ENCODE measurements around the gene SLC35G1. TPM values are rescaled to one million over a fixed set of nuclear protein-coding genes. Genes with fewer than 3 reads are reported as not detected.

Gene SLC35G1, protein sequence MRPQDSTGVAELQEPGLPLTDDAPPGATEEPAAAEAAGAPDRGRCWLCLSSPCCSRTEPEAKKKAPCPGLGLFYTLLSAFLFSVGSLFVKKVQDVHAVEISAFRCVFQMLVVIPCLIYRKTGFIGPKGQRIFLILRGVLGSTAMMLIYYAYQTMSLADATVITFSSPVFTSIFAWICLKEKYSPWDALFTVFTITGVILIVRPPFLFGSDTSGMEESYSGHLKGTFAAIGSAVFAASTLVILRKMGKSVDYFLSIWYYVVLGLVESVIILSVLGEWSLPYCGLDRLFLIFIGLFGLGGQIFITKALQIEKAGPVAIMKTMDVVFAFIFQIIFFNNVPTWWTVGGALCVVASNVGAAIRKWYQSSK
- total RNA-seq (2.9 TPM), polyA plus RNA-seq (ENCODE audit: insufficient read depth in 1 of 8, insufficient read length in 8 of 8, low replicate concordance in 1 of 8) (1 to 10 TPM; 3.4 to 6.1 (median 4.8) TPM)
- long read RNA-seq, donor 1: 0 reads
- long read RNA-seq, donor 2: 0 reads
- long read RNA-seq, donor 3: 0 reads
- long read RNA-seq, donor 4, partial matches to known transcripts: 0 of 1 reads
- long read RNA-seq, donor 4, other reads (novel, unspliced or antisense): 0 of 1 reads
- long read RNA-seq, donor 5, partial matches to known transcripts: 0 of 4 reads
- long read RNA-seq, donor 5, other reads (novel, unspliced or antisense): 0 of 4 reads
- long read RNA-seq, donor 6: 0 reads
- long read RNA-seq, donor 7, partial matches to known transcripts: 0 of 1 reads
- long read RNA-seq, donor 7, other reads (novel, unspliced or antisense): 0 of 1 reads
- long read RNA-seq, donor 8: 0 reads
- long read RNA-seq, donor 9, partial matches to known transcripts: 0 of 1 reads
- long read RNA-seq, donor 9, other reads (novel, unspliced or antisense): 0 of 1 reads
- long read RNA-seq, donor 10, partial matches to known transcripts: 0 of 1 reads
- long read RNA-seq, donor 10, other reads (novel, unspliced or antisense): 0 of 1 reads
- long read RNA-seq, donor 11, partial matches to known transcripts: 0 of 1 reads
- long read RNA-seq, donor 11, other reads (novel, unspliced or antisense): 0 of 1 reads

DNA sequence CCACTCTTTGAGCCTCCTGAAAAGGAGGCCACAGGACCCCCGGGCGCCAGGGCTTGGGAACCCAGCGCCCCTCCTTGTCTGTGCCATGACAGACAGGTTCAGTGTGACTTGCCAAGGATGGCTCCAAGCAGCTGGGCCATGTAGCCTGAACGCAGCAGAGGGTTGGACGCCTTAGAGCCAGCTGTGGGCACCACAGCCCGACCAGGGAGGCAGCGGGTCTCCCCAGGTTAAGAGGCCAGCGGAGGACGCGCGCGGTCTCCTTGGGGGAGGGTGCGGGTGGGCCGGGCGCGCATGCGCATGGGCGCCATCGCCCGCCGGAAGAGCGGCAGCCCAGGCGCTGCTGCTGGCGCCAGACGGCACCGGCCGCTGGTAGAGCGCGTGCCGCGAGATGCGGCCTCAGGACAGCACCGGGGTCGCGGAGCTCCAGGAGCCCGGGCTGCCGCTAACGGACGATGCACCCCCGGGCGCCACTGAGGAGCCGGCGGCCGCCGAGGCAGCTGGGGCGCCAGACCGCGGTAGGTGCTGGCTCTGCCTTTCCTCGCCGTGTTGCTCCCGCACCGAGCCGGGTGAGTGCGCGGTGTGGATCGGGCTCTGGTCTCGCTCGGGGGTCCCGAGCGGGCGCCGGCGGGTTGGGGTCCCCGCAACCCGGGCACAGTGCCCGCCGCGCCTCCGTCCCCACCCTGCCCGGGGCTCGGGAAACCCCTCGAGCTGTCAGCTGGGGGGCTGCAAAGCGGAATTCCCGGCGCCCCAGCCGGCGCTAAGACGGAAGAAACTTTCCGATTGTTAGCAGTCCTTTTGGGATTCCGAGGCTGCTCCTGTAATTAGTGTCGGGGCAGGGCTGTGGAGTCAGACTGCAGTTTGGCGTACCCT, at the start of gene SLC35G1:
Gene SLC35G1 (plus strand): TSS at position 333 of the 870 bp plus-strand sequence. CDS start 56 bp downstream, at position 389.
- peak within 1 kb of the TSS; percentile 52 for H3K4me3 ChIP-seq (ENCODE audit: low read length)
- H3K36me3 ChIP-seq (ENCODE audit: control insufficient read depth, insufficient read depth, low read length): no peaks in the 10 kb centered on the region
- peak; percentile 77 for DNase-seq
- peaks cover 4% of the 10 kb centered on the region for H3K27me3 ChIP-seq (ENCODE audit: control insufficient read depth, insufficient read depth, low read length)
- under 1% methylated on average over 82 of the region's 82 CpGs for WGBS (ENCODE audit: insufficient coverage)
- H3K27ac ChIP-seq (ENCODE audit: low read length): no peak within 1 kb of the TSS
- H3K9me3 ChIP-seq (replicated peaks; ENCODE audit: control insufficient read depth, low read depth, low read length): no peaks in the 10 kb centered on the region
- H3K4me1 ChIP-seq (ENCODE audit: control insufficient read depth, insufficient read depth, low read length): peaks cover 13% of the 10 kb centered on the region

DNA sequence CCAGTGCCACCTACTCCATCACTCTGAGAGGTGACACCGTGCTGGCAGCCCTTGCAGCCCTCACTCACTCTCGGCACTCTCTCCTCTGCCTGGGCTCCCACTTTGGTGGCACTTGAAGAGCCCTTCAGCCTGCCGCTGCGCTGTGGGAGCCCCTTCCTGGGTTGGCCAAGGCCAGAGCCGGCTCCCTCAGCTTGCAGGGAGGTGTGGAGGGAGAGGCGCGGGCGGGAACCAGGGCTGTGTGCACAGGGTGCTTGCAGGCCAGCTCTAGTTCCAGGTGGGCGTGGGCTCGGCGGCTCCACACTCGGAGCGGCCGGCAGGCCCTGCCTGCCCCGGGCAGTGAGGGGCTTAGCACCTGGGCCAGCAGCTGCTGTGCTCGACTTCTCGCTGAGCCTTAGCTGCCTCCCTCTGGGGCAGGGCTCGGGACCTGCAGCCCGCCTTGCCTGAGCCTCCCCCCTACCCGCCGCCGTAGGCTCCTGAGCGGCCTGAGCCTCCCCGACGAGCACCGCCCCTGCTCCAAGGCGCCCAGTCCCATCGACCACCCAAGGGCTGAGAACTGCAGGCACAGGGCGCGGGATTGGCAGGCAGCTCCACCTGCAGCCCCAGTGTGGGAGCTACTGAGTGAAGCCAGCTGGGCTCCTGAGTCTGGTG, 48.7 kb upstream of the SLC35G1 start:
- Histone ChIP-seq H3K4me1 (ENCODE audit: control insufficient read depth, insufficient read depth, low read length) (no peaks in the 10 kb centered on the region), H3K36me3 (ENCODE audit: control insufficient read depth, insufficient read depth, low read length) (no peaks in the 10 kb centered on the region), H3K27me3 (ENCODE audit: control insufficient read depth, insufficient read depth, low read length) (no peaks in the 10 kb centered on the region), H3K4me3 (ENCODE audit: low read length) (no peak overlapping the region), H3K9me3 (replicated peaks; ENCODE audit: control insufficient read depth, low read depth, low read length) (no peaks in the 10 kb centered on the region), H3K27ac (ENCODE audit: low read length) (no peak overlapping the region)
- DNase-seq: no peak
- WGBS (ENCODE audit: insufficient coverage): 80% methylated on average over 24 of the region's 30 CpGs

DNA sequence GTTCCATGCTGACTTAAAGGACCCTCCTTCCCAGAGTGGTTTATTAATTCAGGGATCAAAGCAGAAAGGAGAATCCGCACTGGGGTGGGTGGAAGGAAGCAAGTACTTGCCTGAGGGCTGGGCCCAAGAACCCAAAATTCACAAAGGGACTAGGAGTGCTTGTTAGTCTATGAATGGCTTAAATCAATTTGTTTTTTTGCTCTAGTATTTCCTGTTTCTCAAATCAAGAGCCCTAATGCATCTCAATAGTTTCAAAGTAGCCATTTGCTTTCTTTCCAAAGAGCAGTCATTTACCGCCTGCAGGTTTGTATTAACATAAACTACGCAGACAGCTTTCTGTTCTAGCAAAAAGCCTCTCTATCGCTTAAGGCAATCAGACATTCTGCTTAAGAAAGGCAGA, 44.2 kb upstream of the SLC35G1 start:
- no peak overlapping the region for H3K27ac ChIP-seq (ENCODE audit: low read length)
- no peaks in the 10 kb centered on the region for H3K4me1 ChIP-seq (ENCODE audit: control insufficient read depth, insufficient read depth, low read length)
- no peak overlapping the region for H3K4me3 ChIP-seq (ENCODE audit: low read length)
- DNase-seq: no peak
- no peaks in the 10 kb centered on the region for H3K36me3 ChIP-seq (ENCODE audit: control insufficient read depth, insufficient read depth, low read length)
- no peaks in the 10 kb centered on the region for H3K27me3 ChIP-seq (ENCODE audit: control insufficient read depth, insufficient read depth, low read length)
- WGBS (ENCODE audit: insufficient coverage): 70% methylated on average over 2 of the region's 4 CpGs
- no peaks in the 10 kb centered on the region for H3K9me3 ChIP-seq (replicated peaks; ENCODE audit: control insufficient read depth, low read depth, low read length)

DNA sequence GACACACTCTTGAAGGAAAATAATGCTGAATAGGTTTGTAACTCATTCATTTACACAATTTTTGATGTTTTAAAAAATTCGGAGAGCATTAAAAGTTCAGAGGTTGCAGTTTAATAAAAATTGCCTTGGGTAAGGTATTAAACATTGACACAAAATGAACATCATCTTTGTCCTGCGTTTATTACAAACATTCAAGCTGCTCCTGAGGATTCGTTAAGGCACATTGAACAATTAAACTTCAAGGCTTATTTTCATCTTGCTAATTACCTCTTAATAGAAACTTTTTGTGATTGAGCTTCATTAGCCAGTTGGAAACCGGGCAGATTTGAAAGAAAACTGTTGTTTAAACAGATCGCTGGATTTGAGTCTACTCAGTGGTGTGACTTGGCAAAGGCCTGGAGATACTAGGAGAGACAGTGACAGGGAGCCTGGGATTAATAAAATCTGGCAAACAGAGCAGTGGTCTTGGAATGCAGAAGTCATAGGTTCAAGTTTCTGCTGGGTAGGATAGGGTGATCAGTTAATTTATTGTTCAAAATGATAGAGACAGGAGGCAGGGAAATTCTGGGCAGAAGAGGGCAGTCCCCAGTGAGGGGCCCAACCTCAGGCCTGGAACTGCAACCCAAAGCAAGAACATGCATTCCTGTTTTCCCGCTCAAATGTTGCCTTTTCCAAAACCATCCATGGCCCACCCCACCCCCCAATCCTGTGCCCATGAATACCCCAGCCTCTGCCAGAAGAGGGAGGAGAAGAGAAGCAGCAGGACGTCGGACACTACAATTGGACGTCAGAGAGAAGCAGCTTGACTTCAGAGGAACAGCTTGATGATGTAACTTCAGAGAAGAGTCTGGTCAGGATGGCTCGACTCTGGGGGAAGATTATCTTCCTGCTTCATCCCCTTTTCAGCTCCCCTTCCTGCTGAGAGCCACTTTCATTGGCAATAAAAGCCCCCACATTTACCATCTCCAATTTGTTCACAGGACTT, 43.5 kb upstream of the SLC35G1 start:
- 55% methylated on average over 3 of the region's 10 CpGs for WGBS (ENCODE audit: insufficient coverage)

DNA sequence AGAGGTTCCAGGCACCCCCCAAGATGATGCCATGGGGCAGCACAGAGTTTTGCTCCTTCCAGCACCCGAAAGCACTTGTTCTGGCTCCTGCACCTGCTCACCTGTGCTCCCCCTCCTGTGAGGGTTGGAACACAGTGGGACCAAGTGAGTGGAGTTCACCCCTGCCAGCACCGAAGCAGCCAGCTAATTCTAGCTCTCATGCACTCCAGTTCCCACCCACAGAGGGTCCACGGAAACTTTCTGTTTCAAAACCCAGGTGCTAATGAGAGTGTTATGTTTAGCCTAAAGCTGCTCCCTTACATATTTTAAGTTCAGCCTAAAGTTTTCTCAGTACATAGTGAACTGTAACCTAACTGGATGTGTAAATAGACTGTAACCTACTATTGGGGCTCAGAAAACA, 42.6 kb upstream of the SLC35G1 start:
- no peaks in the 10 kb centered on the region for H3K27me3 ChIP-seq (ENCODE audit: control insufficient read depth, insufficient read depth, low read length)
- no peaks in the 10 kb centered on the region for H3K4me1 ChIP-seq (ENCODE audit: control insufficient read depth, insufficient read depth, low read length)
- H3K27ac ChIP-seq (ENCODE audit: low read length): no peak overlapping the region
- H3K36me3 ChIP-seq (ENCODE audit: control insufficient read depth, insufficient read depth, low read length): no peaks in the 10 kb centered on the region
- WGBS (ENCODE audit: insufficient coverage): 100% methylated on average over 1 of the region's 3 CpGs
- no peaks in the 10 kb centered on the region for H3K9me3 ChIP-seq (replicated peaks; ENCODE audit: control insufficient read depth, low read depth, low read length)
- no peak overlapping the region for H3K4me3 ChIP-seq (ENCODE audit: low read length)
- no peak for DNase-seq

More for the DNA sequence above, 43.5 kb upstream of the SLC35G1 start:
- Histone ChIP-seq H3K27ac (ENCODE audit: low read length) (no peak overlapping the region), H3K4me1 (ENCODE audit: control insufficient read depth, insufficient read depth, low read length) (no peaks in the 10 kb centered on the region), H3K36me3 (ENCODE audit: control insufficient read depth, insufficient read depth, low read length) (no peaks in the 10 kb centered on the region), H3K27me3 (ENCODE audit: control insufficient read depth, insufficient read depth, low read length) (no peaks in the 10 kb centered on the region), H3K4me3 (ENCODE audit: low read length) (no peak overlapping the region), H3K9me3 (replicated peaks; ENCODE audit: control insufficient read depth, low read depth, low read length) (no peaks in the 10 kb centered on the region)
- no peak for DNase-seq

DNA sequence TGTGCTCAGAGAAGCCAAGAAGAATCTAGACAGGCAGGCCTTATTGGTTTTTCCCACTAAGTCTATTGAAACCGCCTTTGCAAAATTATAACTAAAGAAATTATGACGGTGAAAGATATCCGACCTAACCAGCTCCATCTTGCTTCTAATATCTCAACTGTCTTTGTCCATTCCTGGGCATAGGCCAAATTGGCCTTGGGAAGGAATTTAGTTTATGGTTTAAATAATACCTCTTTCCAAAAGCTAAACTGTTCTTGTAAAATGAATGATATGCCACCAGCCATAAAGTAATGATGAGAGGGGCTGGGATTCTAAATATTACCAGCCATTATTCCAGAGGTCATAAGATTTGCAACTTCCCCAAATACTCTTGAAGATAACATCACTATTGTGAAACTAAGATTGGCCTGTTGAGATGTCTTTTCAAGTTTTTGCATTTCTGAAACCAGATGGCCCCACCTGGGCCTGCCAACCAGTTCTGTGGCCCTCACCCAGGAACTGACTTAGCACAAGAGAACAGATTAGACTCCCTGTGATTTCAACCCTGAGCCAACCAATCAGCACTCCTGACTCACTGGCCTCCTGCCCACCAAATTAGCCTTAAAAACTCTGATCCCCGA, 41.2 kb upstream of the SLC35G1 start:
- H3K4me1 ChIP-seq (ENCODE audit: control insufficient read depth, insufficient read depth, low read length): no peaks in the 10 kb centered on the region
- no CpG with 5 or more reads among the region's 4 CpGs for WGBS (ENCODE audit: insufficient coverage)

DNA sequence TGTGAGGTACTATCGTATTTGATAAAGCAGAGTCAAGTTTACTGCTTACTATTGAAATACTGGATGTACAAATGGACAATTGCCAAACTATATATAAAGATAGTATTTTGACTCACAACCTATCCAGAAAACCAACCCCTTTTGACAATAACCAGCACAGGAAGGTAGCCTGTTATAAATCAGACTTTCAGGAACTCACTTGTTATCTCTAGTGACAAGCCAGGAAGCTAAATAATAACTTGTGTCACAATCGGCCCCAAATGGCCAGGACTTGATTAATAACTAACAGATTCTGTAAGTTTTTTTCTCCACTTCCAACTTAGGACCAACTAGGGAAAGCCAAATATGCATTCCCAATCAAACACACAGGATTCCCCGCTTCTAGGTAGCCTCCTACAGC, 38.8 kb upstream of the SLC35G1 start:
- Histone ChIP-seq H3K9me3 (replicated peaks; ENCODE audit: control insufficient read depth, low read depth, low read length) (no peaks in the 10 kb centered on the region), H3K36me3 (ENCODE audit: control insufficient read depth, insufficient read depth, low read length) (no peaks in the 10 kb centered on the region), H3K27ac (ENCODE audit: low read length) (no peak overlapping the region), H3K4me3 (ENCODE audit: low read length) (no peak overlapping the region), H3K27me3 (ENCODE audit: control insufficient read depth, insufficient read depth, low read length) (no peaks in the 10 kb centered on the region), H3K4me1 (ENCODE audit: control insufficient read depth, insufficient read depth, low read length) (no peaks in the 10 kb centered on the region)
- WGBS (ENCODE audit: insufficient coverage): 8% methylated on average over 2 of the region's 3 CpGs
- DNase-seq: no peak

More for the DNA sequence above, 41.2 kb upstream of the SLC35G1 start:
- no peaks in the 10 kb centered on the region for H3K36me3 ChIP-seq (ENCODE audit: control insufficient read depth, insufficient read depth, low read length)
- H3K27ac ChIP-seq (ENCODE audit: low read length): no peak overlapping the region
- no peaks in the 10 kb centered on the region for H3K27me3 ChIP-seq (ENCODE audit: control insufficient read depth, insufficient read depth, low read length)
- DNase-seq: no peak
- H3K4me3 ChIP-seq (ENCODE audit: low read length): no peak overlapping the region
- no peaks in the 10 kb centered on the region for H3K9me3 ChIP-seq (replicated peaks; ENCODE audit: control insufficient read depth, low read depth, low read length)

DNA sequence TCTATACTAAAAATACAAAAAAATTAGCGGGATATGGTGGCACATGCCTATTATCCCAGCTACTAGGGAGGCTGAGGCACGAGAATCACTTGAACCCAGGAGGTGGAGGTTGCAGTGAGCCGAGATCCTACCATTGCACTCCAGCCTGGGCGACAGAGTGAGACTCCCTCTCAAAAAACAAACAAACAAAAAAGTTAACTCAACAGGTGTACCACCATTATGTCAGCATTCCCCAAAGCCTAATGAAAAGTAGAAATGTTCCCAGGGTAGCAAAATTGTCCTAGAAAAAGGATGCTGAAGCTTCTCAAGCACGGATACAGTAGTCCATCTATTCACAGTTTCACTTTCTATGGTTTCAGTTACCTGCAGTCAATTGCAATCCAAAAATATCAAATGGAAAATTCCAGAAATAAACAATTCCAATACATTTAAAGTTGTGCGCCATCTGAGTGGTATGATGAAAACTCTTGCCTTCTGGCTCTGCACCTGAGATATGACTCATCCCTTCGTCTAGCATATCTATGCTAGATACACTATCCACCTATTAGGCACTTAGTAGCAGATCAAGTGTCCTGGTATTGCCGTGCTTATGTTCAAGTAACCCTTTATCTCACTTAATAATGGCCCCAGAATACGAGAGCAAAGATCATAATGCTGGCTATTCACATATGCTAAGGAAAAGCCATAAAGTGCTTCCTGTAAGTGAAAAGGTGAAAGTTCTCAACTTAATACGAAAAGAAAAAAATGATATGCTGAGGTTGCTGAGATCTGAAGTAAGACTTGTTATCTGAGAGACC, 37.2 kb upstream of the SLC35G1 start:
- Histone ChIP-seq H3K27ac (ENCODE audit: low read length) (no peak overlapping the region), H3K9me3 (replicated peaks; ENCODE audit: control insufficient read depth, low read depth, low read length) (no peaks in the 10 kb centered on the region), H3K4me1 (ENCODE audit: control insufficient read depth, insufficient read depth, low read length) (no peaks in the 10 kb centered on the region), H3K36me3 (ENCODE audit: control insufficient read depth, insufficient read depth, low read length) (no peaks in the 10 kb centered on the region), H3K27me3 (ENCODE audit: control insufficient read depth, insufficient read depth, low read length) (no peaks in the 10 kb centered on the region), H3K4me3 (ENCODE audit: low read length) (no peak overlapping the region)
- 74% methylated on average over 3 of the region's 10 CpGs for WGBS (ENCODE audit: insufficient coverage)
- DNase-seq: no peak
